Stimulated activated CD8-positive, alpha-beta memory T cell treated with anti-CD3 and anti-CD28 coated beads, Interleukin-7, amount 100 ng/mL, for 4 hours (primary cell): ENCODE measurements around the gene CTAG1A.
"Not testable (repeated sequence)": the region's sequence is repeated elsewhere in the genome, so short reads cannot be mapped to it uniquely, and the experiment has no call there.

Experiments used
- DNase-seq, 2 donors: peaks; one replicate each; pipeline ENCODE4 v3.0.0-alpha.2; 2020; ENCODE audit warnings: low read depth in 2 of 2

Gene CTAG1A

GRCh38 chrX:154619182-154619581 lies 34.2 kb downstream of the CTAG1A start, which contains the start of gene CTAG1B:
TSS of gene CTAG1B (minus strand) at chrX:154619282. CDS start at chrX:154619218, 64 bp downstream.
- DNase-seq, result not testable (repeated sequence)

- not testable (repeated sequence) for DNase-seq
These were observed 36.0 kb downstream of the CTAG1A start for GRCh38 chrX:154620767-154621414.

- not testable (repeated sequence) for DNase-seq
These were observed 44.0 kb downstream of the CTAG1A start for GRCh38 chrX:154628960-154629359.

GRCh38 chrX:154630949-154631348 lies 46.0 kb downstream of the CTAG1A start:
- DNase-seq, result not testable (repeated sequence)

- DNase-seq, result not testable (repeated sequence)
These were observed 48.7 kb downstream of the CTAG1A start for GRCh38 chrX:154633661-154634060.
